ENCODE data around the gene PRG2.

Gene PRG2

GRCh38 chr11:57370941-57371340 is 19.5 kb downstream of the PRG2 start:
- DNase-seq (ENCODE audit: low read depth, low spot score): no peak
- H3K4me3 ChIP-seq (ENCODE audit: low read depth, low read length): no peak overlapping the region
- in situ Hi-C loops (cut with HindIII; ENCODE audit: low sequenced_read_pairs): no loop called here
- TF ChIP-seq, protein P1, sequence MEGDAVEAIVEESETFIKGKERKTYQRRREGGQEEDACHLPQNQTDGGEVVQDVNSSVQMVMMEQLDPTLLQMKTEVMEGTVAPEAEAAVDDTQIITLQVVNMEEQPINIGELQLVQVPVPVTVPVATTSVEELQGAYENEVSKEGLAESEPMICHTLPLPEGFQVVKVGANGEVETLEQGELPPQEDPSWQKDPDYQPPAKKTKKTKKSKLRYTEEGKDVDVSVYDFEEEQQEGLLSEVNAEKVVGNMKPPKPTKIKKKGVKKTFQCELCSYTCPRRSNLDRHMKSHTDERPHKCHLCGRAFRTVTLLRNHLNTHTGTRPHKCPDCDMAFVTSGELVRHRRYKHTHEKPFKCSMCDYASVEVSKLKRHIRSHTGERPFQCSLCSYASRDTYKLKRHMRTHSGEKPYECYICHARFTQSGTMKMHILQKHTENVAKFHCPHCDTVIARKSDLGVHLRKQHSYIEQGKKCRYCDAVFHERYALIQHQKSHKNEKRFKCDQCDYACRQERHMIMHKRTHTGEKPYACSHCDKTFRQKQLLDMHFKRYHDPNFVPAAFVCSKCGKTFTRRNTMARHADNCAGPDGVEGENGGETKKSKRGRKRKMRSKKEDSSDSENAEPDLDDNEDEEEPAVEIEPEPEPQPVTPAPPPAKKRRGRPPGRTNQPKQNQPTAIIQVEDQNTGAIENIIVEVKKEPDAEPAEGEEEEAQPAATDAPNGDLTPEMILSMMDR (IDR thresholded peaks at IDR 0.05; ENCODE audit: low read depth, low read length): no peak

- in situ Hi-C loops (cut with HindIII; ENCODE audit: low sequenced_read_pairs): no loop called here
- DNase-seq (ENCODE audit: low read depth, low spot score): no peak
- TF ChIP-seq, protein P1 (IDR thresholded peaks at IDR 0.05; ENCODE audit: low read depth, low read length): no peak
- no peak overlapping the region for H3K4me3 ChIP-seq (ENCODE audit: low read depth, low read length)
These were observed 20.2 kb downstream of the PRG2 start for GRCh38 chr11:57370251-57370650.

- TF ChIP-seq, protein P1 (IDR thresholded peaks at IDR 0.05; ENCODE audit: low read depth, low read length): no peak
- in situ Hi-C loops (cut with HindIII; ENCODE audit: low sequenced_read_pairs): no loop called here
- no peak overlapping the region for H3K4me3 ChIP-seq (ENCODE audit: low read depth, low read length)
- no peak for DNase-seq (ENCODE audit: low read depth, low spot score)
These were observed 21.6 kb downstream of the PRG2 start for GRCh38 chr11:57368845-57369232.

GRCh38 chr11:57368106-57368844 is 22.2 kb downstream of the PRG2 start:
- in situ Hi-C loops (cut with HindIII; ENCODE audit: low sequenced_read_pairs): no loop called here
- no peak overlapping the region for H3K4me3 ChIP-seq (ENCODE audit: low read depth, low read length)
- TF ChIP-seq, protein P1 (IDR thresholded peaks at IDR 0.05; ENCODE audit: low read depth, low read length): no peak

DNA sequence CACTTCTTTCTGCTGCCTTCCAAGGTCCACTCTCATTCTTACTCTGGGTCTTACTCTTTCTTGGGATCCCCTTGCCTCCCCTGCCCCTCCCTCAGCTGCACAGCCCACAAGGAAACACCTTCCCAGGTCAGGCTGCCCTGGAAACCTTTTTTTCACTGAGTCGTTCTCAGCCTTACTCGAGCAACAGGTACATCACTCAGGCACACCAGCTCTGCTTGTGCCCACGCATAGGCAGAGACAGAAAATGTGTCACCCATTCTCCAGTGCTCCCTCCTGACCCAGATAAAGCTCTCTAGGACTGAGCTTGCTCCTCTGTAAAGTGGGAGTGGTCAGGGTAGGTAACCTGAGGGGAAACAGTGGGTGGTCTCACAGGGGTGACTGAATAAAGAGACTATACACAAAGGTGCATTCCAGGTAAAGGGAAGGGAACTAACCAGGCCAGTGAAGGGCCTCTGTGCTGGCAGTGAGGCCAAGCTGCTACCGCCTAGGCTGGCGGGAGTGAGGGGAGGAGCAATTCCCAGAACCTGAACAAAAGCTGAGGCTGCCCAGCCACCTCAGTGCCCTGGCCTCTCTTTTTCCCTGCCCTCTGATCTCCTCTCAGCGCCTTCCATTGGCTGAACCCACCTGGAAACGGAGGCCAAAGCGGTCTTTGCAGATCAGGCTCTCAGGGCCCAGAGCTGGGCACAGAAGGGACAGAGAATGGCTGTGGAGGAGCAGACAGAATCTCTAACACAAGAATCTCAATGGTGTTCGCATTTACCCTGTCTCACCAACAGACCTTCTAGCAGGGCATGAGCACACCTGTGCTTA is 25.4 kb downstream of the PRG2 start:
- TF ChIP-seq, protein P1 (IDR thresholded peaks at IDR 0.05; ENCODE audit: low read depth, low read length): no peak
- no peak for DNase-seq (ENCODE audit: low read depth, low spot score)
- H3K4me3 ChIP-seq (ENCODE audit: low read depth, low read length): no peak overlapping the region
- in situ Hi-C loops (cut with HindIII; ENCODE audit: low sequenced_read_pairs): no loop called here

More at GRCh38 chr11:57368106-57368844, 22.2 kb downstream of the PRG2 start:
- DNase-seq (ENCODE audit: low read depth, low spot score): no peak

DNA sequence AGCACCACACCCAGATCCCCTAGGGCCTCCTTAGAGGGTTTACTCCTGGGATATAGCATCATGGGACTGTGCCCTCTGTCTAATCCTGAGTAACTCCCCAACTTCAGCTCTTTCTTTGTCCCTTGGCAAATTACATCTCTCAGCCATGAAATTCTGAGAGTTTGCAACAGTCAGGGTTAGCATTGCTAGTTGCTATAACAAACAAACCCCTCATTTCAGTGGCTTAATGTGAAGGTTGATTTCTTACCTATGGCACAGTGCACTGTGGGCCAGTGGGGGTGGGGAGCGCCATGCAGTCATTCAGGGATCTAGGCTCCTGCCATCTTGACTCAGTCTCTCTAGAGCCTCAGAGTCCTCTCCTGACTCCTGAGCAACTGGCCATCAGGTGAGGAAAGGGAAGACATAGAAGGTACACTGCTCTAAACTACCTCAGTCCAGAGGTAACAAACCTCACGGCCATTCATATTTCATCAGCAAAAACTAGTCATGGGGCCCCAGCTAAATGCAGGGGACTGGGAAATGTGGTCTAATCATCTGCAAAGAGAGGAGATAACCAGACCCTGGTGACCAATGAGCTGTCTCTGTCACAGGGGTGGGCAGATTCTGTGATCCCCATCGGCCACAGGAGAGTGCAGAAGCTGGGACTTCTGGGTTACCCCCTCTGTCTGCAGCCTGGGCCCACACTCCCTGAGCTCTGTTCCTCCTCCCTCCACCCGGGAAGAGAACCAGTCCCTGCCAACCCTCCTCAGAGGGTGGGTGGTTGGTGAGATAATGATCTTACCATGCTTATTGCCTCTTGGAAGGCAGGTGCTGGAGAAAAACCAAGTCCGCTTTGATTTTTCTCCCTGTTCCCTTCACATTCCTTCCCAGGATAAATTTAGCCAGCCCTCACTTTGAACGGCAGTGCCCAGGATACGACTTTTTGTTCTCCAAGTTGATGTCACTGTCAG is 27.0 kb downstream of the PRG2 start:
- TF ChIP-seq, protein P1 (IDR thresholded peaks at IDR 0.05; ENCODE audit: low read depth, low read length): no peak
- in situ Hi-C loops (cut with HindIII; ENCODE audit: low sequenced_read_pairs): no loop called here

More for the DNA sequence above, 27.0 kb downstream of the PRG2 start:
- DNase-seq (ENCODE audit: low read depth, low spot score): no peak
- no peak overlapping the region for H3K4me3 ChIP-seq (ENCODE audit: low read depth, low read length)

Data from astrocyte of the spinal cord (primary cell).